Measurements from ENCODE around the gene PLEKHA6.

GRCh38 chr1:204362984-204363334, 3.2 kb upstream of the PLEKHA6 start:
- TF ChIP-seq CTCF (conservative IDR thresholded peaks at IDR 0.05; ENCODE audit: low read depth in 2 of 2): no peak
- TF ChIP-seq EZH2 (IDR thresholded peaks at IDR 0.05; ENCODE audit: low read depth, unreplicated experiment): no peak
- no peak for TF ChIP-seq EZH2phosphoT487 (IDR thresholded peaks at IDR 0.05; ENCODE audit: unreplicated experiment)
- TF ChIP-seq POLR2AphosphoS5 (IDR thresholded peaks at IDR 0.05; ENCODE audit: low read depth): no peak
- TF ChIP-seq REST (IDR thresholded peaks at IDR 0.05; ENCODE audit: unreplicated experiment): no peak

Measured in GM23338 (cell line).